OCI-LY3 (cell line): ENCODE measurements around the gene ZNF22.

Experiments
- CTCF ChIP-seq: fragments of 200-600, 300-600 bp; sonication (generic); IDR thresholded peaks from 2 replicates; pipeline ENCODE4 v1.5.1; 2014; ENCODE audit warnings: antibody characterized with exemption, low read length, low read depth
- EZH2phosphoT487 ChIP-seq: fragments of 200-600 bp; shearing (Covaris generic); IDR thresholded peaks from 2 replicates; pipeline ENCODE4 v1.6.1; 2018; ENCODE audit warnings: antibody characterized with exemption, mixed run types, low read depth

- no peak for TF ChIP-seq CTCF
- no peak for TF ChIP-seq EZH2phosphoT487
Observed at GRCh38 chr10:44961230-44961571, 39.5 kb upstream of the ZNF22 start.
